ENCODE measurements around the gene LRMDA.

GRCh38 chr10:75649466-75649865 is 218.0 kb downstream of the LRMDA start:
- no peak for TF ChIP-seq CTCF (conservative IDR thresholded peaks at IDR 0.05; ENCODE audit: low read depth, low read length)
- TF ChIP-seq EZH2 (IDR thresholded peaks at IDR 0.05; ENCODE audit: low read length, unreplicated experiment): no peak
